ENCODE measurements around the gene TRAF3IP1. TPM values are rescaled to one million over a fixed set of nuclear protein-coding genes. Genes with fewer than 3 reads are reported as not detected.

The TRAF3IP1 gene
- total RNA-seq, 1 donor from 2014 or later = 20.8 TPM

- peak overlapping the region; percentile 97 for H3K27ac ChIP-seq
- DNase-seq = no peak
These were observed 30.7 kb upstream of the TRAF3IP1 start for GRCh38 chr2:238289574-238289973.

GRCh38 chr2:238290091-238290509 lies 30.2 kb upstream of the TRAF3IP1 start:
- Histone ChIP-seq H3K27ac (peak overlapping the region; percentile 97), H3K27me3 (no peaks in the 10 kb centered on the region), H3K36me3 (no peaks in the 10 kb centered on the region), H3K4me1 (peaks cover 41% of the 10 kb centered on the region), H3K4me3 (peak overlapping the region; percentile 83), H3K9me3 (no peaks in the 10 kb centered on the region)
- intact Hi-C loops (cut with DNase I) = no loop called here
- no peak for TF ChIP-seq CTCF (IDR thresholded peaks at IDR 0.05)
- DNase-seq = no peak
- no peak for ATAC-seq

More at GRCh38 chr2:238289574-238289973, 30.7 kb upstream of the TRAF3IP1 start:
- H3K9me3 ChIP-seq = no peaks in the 10 kb centered on the region
- no peak for ATAC-seq
- no peak for TF ChIP-seq CTCF (IDR thresholded peaks at IDR 0.05)
- H3K4me3 ChIP-seq = peak overlapping the region; percentile 83
- H3K36me3 ChIP-seq = no peaks in the 10 kb centered on the region
- intact Hi-C loops (cut with DNase I) = no loop called here
- no peaks in the 10 kb centered on the region for H3K27me3 ChIP-seq
- H3K4me1 ChIP-seq = peaks cover 47% of the 10 kb centered on the region

- Histone ChIP-seq H3K4me3 (no peak overlapping the region), H3K36me3 (no peaks in the 10 kb centered on the region), H3K27ac (no peak overlapping the region), H3K9me3 (no peaks in the 10 kb centered on the region), H3K27me3 (no peaks in the 10 kb centered on the region), H3K4me1 (peaks cover 33% of the 10 kb centered on the region)
- DNase-seq (no peak), ATAC-seq (no peak)
- TF ChIP-seq CTCF (IDR thresholded peaks at IDR 0.05) = no peak
- intact Hi-C loops (cut with DNase I) = no loop called here
These were observed 29.4 kb upstream of the TRAF3IP1 start for GRCh38 chr2:238290715-238291549.

- H3K27ac ChIP-seq = no peak overlapping the region
- H3K36me3 ChIP-seq = no peaks in the 10 kb centered on the region
- no peak for ATAC-seq
- no peaks in the 10 kb centered on the region for H3K9me3 ChIP-seq
- no peaks in the 10 kb centered on the region for H3K27me3 ChIP-seq
- no peak for DNase-seq
- no peak for TF ChIP-seq CTCF (IDR thresholded peaks at IDR 0.05)
- H3K4me1 ChIP-seq = peaks cover 25% of the 10 kb centered on the region
- H3K4me3 ChIP-seq = no peak overlapping the region
- intact Hi-C loops (cut with DNase I) = no loop called here
These were observed 28.6 kb upstream of the TRAF3IP1 start for GRCh38 chr2:238291550-238292281.

- DNase-seq (no peak), ATAC-seq (no peak)
- no peaks in the 10 kb centered on the region for H3K36me3 ChIP-seq
- no peaks in the 10 kb centered on the region for H3K9me3 ChIP-seq
- intact Hi-C loops (cut with DNase I) = no loop called here
- no peak overlapping the region for H3K4me3 ChIP-seq
- H3K27ac ChIP-seq = no peak overlapping the region
- H3K27me3 ChIP-seq = no peaks in the 10 kb centered on the region
- H3K4me1 ChIP-seq = peaks cover 12% of the 10 kb centered on the region
- TF ChIP-seq CTCF (IDR thresholded peaks at IDR 0.05) = no peak
These were observed 26.3 kb upstream of the TRAF3IP1 start for GRCh38 chr2:238294046-238294392.

Measured in upper lobe of right lung (tissue), 1 donor.